ENCODE measurements around the gene AK9.
"Not testable (repeated sequence)": the region's sequence is repeated elsewhere in the genome, so short reads cannot be mapped to it uniquely, and the experiment has no call there.

The AK9 gene

GRCh38 chr6:109686566-109687265 is 4.3 kb downstream of the AK9 start:
- no peak for DNase-seq (ENCODE audit: low read depth)
- in situ Hi-C loops (cut with HindIII; ENCODE audit: low sequenced_read_pairs): no loop called here

DNA sequence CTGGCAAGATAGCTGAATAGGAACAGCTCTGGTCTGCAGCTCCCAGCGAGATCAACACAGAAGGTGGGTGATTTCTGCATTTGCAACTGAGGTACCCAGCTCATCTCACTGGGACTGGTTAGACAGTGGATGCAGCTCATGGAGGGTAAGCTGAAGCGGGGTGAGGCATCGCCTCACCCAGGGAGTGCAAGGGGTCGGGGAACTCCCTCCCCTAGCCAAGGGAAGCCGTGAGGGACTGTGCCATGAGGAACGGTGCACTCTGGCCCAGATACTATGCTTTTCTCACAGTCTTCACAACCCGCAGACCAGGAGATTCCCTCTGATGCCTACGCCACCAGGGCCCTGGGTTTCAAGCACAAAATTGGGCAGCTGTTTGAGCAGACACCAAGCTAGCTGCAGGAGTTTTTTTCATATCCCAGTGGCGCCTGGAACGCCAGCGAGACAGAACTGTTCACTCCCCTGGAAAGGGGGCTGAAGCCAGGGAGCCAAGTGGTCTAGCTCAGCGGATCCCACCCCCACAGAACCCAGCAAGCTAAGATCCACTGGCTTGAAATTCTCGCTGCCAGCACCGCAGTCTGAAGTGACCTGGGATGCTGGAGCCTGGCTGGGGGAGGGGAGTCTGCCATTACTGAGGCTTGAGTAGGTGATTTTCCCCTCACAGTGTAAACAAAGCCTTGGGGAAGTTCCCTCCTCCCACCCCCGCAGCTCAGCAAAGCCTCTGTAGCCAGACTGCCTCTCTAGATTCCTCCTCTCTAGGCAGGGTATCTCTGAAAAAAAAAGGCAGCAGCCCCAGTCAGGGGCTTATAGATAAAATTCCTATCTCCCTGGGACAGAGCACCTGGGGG is 12.1 kb downstream of the AK9 start:
- DNase-seq (ENCODE audit: low read depth); in situ Hi-C loops (cut with HindIII; ENCODE audit: low sequenced_read_pairs); H3K4me3 ChIP-seq (ENCODE audit: low read depth, low read length): not testable (repeated sequence)

More at GRCh38 chr6:109686566-109687265, 4.3 kb downstream of the AK9 start:
- no peak overlapping the region for H3K4me3 ChIP-seq (ENCODE audit: low read depth, low read length)
- no peak for TF ChIP-seq CTCF (IDR thresholded peaks at IDR 0.05; ENCODE audit: low read depth, low read length, missing control alignments)

GRCh38 chr6:109678240-109678639 is 12.8 kb downstream of the AK9 start:
- DNase-seq (ENCODE audit: low read depth): no peak
- in situ Hi-C loops (cut with HindIII; ENCODE audit: low sequenced_read_pairs): no loop called here
- H3K4me3 ChIP-seq (ENCODE audit: low read depth, low read length): no peak overlapping the region
- no peak for TF ChIP-seq CTCF (IDR thresholded peaks at IDR 0.05; ENCODE audit: low read depth, low read length, missing control alignments)

GRCh38 chr6:109676724-109677123 is 14.3 kb downstream of the AK9 start:
- no peak for TF ChIP-seq CTCF (IDR thresholded peaks at IDR 0.05; ENCODE audit: low read depth, low read length, missing control alignments)
- no peak overlapping the region for H3K4me3 ChIP-seq (ENCODE audit: low read depth, low read length)
- DNase-seq (ENCODE audit: low read depth): no peak
- in situ Hi-C loops (cut with HindIII; ENCODE audit: low sequenced_read_pairs): no loop called here

GRCh38 chr6:109672839-109673238 is 18.2 kb downstream of the AK9 start:
- no peak for TF ChIP-seq CTCF (IDR thresholded peaks at IDR 0.05; ENCODE audit: low read depth, low read length, missing control alignments)
- no peak overlapping the region for H3K4me3 ChIP-seq (ENCODE audit: low read depth, low read length)
- DNase-seq (ENCODE audit: low read depth): no peak
- in situ Hi-C loops (cut with HindIII; ENCODE audit: low sequenced_read_pairs): no loop called here

DNA sequence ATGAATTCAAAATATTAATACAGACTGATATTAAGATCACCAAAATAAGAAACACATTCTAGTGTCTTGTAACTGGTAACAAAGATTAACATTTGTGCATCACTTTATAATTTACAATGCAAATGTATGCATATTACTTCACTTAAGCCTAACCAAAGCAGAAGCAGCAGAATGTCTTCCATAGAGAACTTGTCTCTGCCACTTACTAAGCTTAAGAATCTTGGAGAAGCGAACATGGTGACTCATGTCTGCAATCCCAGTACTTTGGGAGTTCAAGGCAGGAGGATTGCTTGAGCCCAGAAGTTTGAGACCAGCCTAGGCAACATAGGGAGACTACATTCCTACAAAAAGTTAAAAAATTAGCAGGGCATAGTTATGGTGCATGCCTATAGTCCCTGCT is 18.8 kb downstream of the AK9 start:
- in situ Hi-C loops (cut with HindIII; ENCODE audit: low sequenced_read_pairs): no loop called here
- DNase-seq (ENCODE audit: low read depth): no peak
- no peak overlapping the region for H3K4me3 ChIP-seq (ENCODE audit: low read depth, low read length)
- no peak for TF ChIP-seq CTCF (IDR thresholded peaks at IDR 0.05; ENCODE audit: low read depth, low read length, missing control alignments)

GRCh38 chr6:109671733-109672132 is 19.3 kb downstream of the AK9 start:
- H3K4me3 ChIP-seq (ENCODE audit: low read depth, low read length): no peak overlapping the region
- no peak for DNase-seq (ENCODE audit: low read depth)
- in situ Hi-C loops (cut with HindIII; ENCODE audit: low sequenced_read_pairs): no loop called here
- no peak for TF ChIP-seq CTCF (IDR thresholded peaks at IDR 0.05; ENCODE audit: low read depth, low read length, missing control alignments)

Data from astrocyte of the cerebellum (primary cell).